HepG2 (cell line): Measurements from ENCODE around the gene KIF6. TPM values are rescaled to one million over a fixed set of nuclear protein-coding genes. Genes with fewer than 3 reads are reported as not detected.

Source experiments
- ATAC-seq: fragments of 200-7000 bp; cut with Tn5 transposase; 3 replicates; pipeline ENCODE4 v1.9.1; 2020; ENCODE audit warnings: mild to moderate bottlenecking, moderate library complexity
- BruUV-seq: library from RNA; stranded (reverse); fragments of 400-500 nt; replicated peaks from 2 replicates; lab custom pipeline; 2021; lab: Mats Ljungman, UMichigan
- CTCF ChIA-PET: fragments of 300-600 bp; formaldehyde crosslinking; extraction: SDS; loops from one replicate; lab custom pipeline; 2021; ENCODE audit warnings: low total read pairs, inconsistent platforms, low intra/inter-chr PET ratio; lab: Yijun Ruan, JAX
- POLR2A ChIA-PET: fragments of 350-600 bp; sonication (Branson Sonifier 250); formaldehyde crosslinking; loops from one replicate; lab custom pipeline; 2020; ENCODE audit warnings: antibody characterized with exemption, inconsistent platforms; lab: Yijun Ruan, JAX
- DNase-seq: peaks from one replicate; pipeline ENCODE4 v3.0.0-alpha.2; 2015; ENCODE audit warnings: low spot score
- FAIRE-seq: peaks from 3 replicates; lab custom pipeline; 2011; peaks lifted over from hg19 to GRCh38; lab: Jason Lieb, UNC
- H2AFZ ChIP-seq: one replicate; pipeline ENCODE4 v1.6.1; 2011; ENCODE audit warnings: low read length, inconsistent platforms
- H3K27ac ChIP-seq: fragments of 300-600 bp; 3 replicates; pipeline ENCODE4 v1.8.0; 2011; ENCODE audit warnings: mixed run types, mild to moderate bottlenecking, mixed read lengths, low read length, inconsistent platforms; ENCODE audit not compliant: insufficient read depth; ENCODE audit errors: extremely low read length
- H3K27me3 ChIP-seq, 2 experiments: fragments of 200-600 bp in 1 of 2; 2 replicates in 1 of 2; 3 replicates in 1 of 2; pipeline versions ENCODE4 v1.6.0 to v1.8.0; 2011; ENCODE audit warnings: low read length in 2 of 2, mild to moderate bottlenecking in 2 of 2, moderate library complexity in 2 of 2, inconsistent platforms in 1 of 2; ENCODE audit not compliant: insufficient read depth in 2 of 2, control insufficient read depth in 1 of 2
- H3K36me3 ChIP-seq, 2 experiments: fragments of 200-600 bp in 1 of 2; replicated peaks in 1 of 2; 2 replicates in 1 of 2; 3 replicates in 1 of 2; pipeline versions ENCODE4 v1.5.1 to v1.8.0; 2011; ENCODE audit warnings: low read length in 2 of 2, inconsistent platforms in 1 of 2; ENCODE audit not compliant: insufficient read depth in 2 of 2, control insufficient read depth in 1 of 2
- H3K4me1 ChIP-seq: 2 replicates; pipeline ENCODE4 v1.5.1; 2012; ENCODE audit warnings: low read length, inconsistent platforms; ENCODE audit not compliant: insufficient read depth
- H3K4me2 ChIP-seq: 2 replicates; pipeline ENCODE4 v1.6.0; 2011; ENCODE audit warnings: low read depth, low read length, inconsistent platforms
- H3K4me3 ChIP-seq, 3 experiments: fragments of 200-600 bp in 1 of 3; sonication (generic), shearing (Covaris generic) in 1 of 3; replicated peaks in 1 of 3; 2 replicates each; pipeline ENCODE4 v1.5.1; 2011 to 2016; ENCODE audit warnings: low read length in 3 of 3, inconsistent platforms in 2 of 3, low read depth in 2 of 3, mild to moderate bottlenecking in 2 of 3, control low read depth in 1 of 3, mixed read lengths in 1 of 3; ENCODE audit not compliant: insufficient read depth in 1 of 3
- H3K79me2 ChIP-seq: one replicate; pipeline ENCODE4 v1.6.1; 2011; ENCODE audit warnings: low read length, inconsistent platforms; ENCODE audit not compliant: insufficient read depth
- H3K9ac ChIP-seq: 2 replicates; pipeline ENCODE4 v1.6.0; 2011; ENCODE audit warnings: mild to moderate bottlenecking, low read depth, low read length, inconsistent platforms; ENCODE audit not compliant: insufficient read depth
- H3K9me3 ChIP-seq: 2 replicates; pipeline ENCODE4 v1.5.1; 2012; ENCODE audit warnings: mild to moderate bottlenecking, low read length
- H4K20me1 ChIP-seq: 2 replicates; pipeline ENCODE4 v1.6.0; 2011; ENCODE audit warnings: inconsistent platforms, mild to moderate bottlenecking, low read length, moderate library complexity; ENCODE audit not compliant: insufficient read depth
- ARHGAP35 ChIP-seq: sonication (generic); formaldehyde crosslinking; IDR thresholded peaks from 2 replicates; pipeline ENCODE4 v1.9.0; 2022; ENCODE audit warnings: mild to moderate bottlenecking, inconsistent platforms, moderate library complexity, missing genetic modification reagents, borderline replicate concordance
- DRAP1 ChIP-seq: IDR thresholded peaks from 2 replicates; pipeline ENCODE4 v1.6.1; 2016; ENCODE audit warnings: missing genetic modification reagents, missing compliant biosample characterization
- KDM4B ChIP-seq: sonication (generic); formaldehyde crosslinking; IDR thresholded peaks from 2 replicates; pipeline ENCODE4 v1.4.0; 2020; ENCODE audit warnings: missing genetic modification reagents
- MED1 ChIP-seq: sonication (generic); formaldehyde crosslinking; IDR thresholded peaks from 2 replicates; pipeline ENCODE4 v1.4.0; 2020; ENCODE audit warnings: missing genetic modification reagents
- MXD3 ChIP-seq: IDR thresholded peaks from 2 replicates; pipeline ENCODE4 v1.6.1; 2016; ENCODE audit warnings: mild to moderate bottlenecking, missing biosample characterization, missing genetic modification reagents
- RXRA ChIP-seq: sonication (generic); formaldehyde crosslinking; IDR thresholded peaks from 2 replicates; pipeline ENCODE4 v1.5.1; 2020; ENCODE audit warnings: missing genetic modification reagents
- SP4 ChIP-seq: sonication (generic); formaldehyde crosslinking; IDR thresholded peaks from 2 replicates; pipeline ENCODE4 v1.8.1; 2023; ENCODE audit warnings: mild to moderate bottlenecking, missing genetic modification reagents
- SRF ChIP-seq: IDR thresholded peaks from 2 replicates; pipeline ENCODE4 v1.6.1; 2011; ENCODE audit warnings: mild to moderate bottlenecking, low read depth, low read length, moderate library complexity
- ZBTB4 ChIP-seq: sonication (generic); formaldehyde crosslinking; IDR thresholded peaks from 2 replicates; pipeline ENCODE4 v1.4.0; 2020; ENCODE audit warnings: missing genetic modification reagents, mild to moderate bottlenecking, borderline replicate concordance
- ZFP41 ChIP-seq: sonication (generic); formaldehyde crosslinking; IDR thresholded peaks from 2 replicates; pipeline ENCODE4 v1.4.0; 2020; ENCODE audit warnings: mild to moderate bottlenecking, missing genetic modification reagents, borderline replicate concordance
- ZNF550 ChIP-seq: sonication (generic); formaldehyde crosslinking; IDR thresholded peaks from 2 replicates; pipeline ENCODE4 v1.4.0; 2020; ENCODE audit warnings: mild to moderate bottlenecking, missing genetic modification reagents, borderline replicate concordance
- ZNF644 ChIP-seq: IDR thresholded peaks from 2 replicates; pipeline ENCODE4 v1.6.1; 2016; ENCODE audit warnings: low read depth
- ZNF781 ChIP-seq: sonication (generic); formaldehyde crosslinking; IDR thresholded peaks from 2 replicates; pipeline ENCODE4 v1.5.1; 2020; ENCODE audit warnings: borderline replicate concordance, mild to moderate bottlenecking, missing genetic modification reagents; ENCODE audit errors: not compliant biosample characterization
- WGBS: methylation state at CpG from one replicate; pipeline ENCODE4 v1.1.6; 2017; ENCODE audit warnings: low lambda C conversion rate; 5-methylcytosine and 5-hydroxymethylcytosine counted together
- in situ Hi-C: cut with HindIII; loops from 2 replicates; pipeline ENCODE4 v1.10.0; 2017; ENCODE audit warnings: low pct_unique_long_range_greater_than_20kb; ENCODE audit not compliant: extremely low pct_ligation_motif_present
- intact Hi-C: fragments of 100-400 bp; cut with micrococcal nuclease; formaldehyde crosslinking; loops from one replicate; pipeline ENCODE4 v1.10.0; 2022; ENCODE audit not compliant: unreplicated experiment
- polyA plus RNA-seq, 8 experiments: library from polyadenylated mRNA; depleted of rRNA in 3 of 8; stranded (reverse) in 7 of 8; unstranded in 1 of 8; fragments of >200 nt; fragmentation: Illumina TruSeq in 4 of 8; extraction: Trizol in 4 of 8; gene quantifications; 2 replicates each; pipeline versions ENCODE4 v1.2.1 to v1.2.3, GENCODE V29; 2011 to 2016; ENCODE audit warnings: low read depth in 4 of 8, missing spikeins in 1 of 8, mixed read lengths in 1 of 8; ENCODE audit not compliant: insufficient read depth in 1 of 8
- total RNA-seq, 5 experiments: library from RNA; depleted of rRNA; stranded (reverse); fragments of >200 nt; fragmentation: Illumina TruSeq; extraction: Trizol; gene quantifications; 2 replicates each; pipeline ENCODE4 v1.2.3, GENCODE V29; 2016; ENCODE audit warnings: low read depth in 1 of 5
- TF ChIP-seq, protein P1 (sequence below): sonication (generic); formaldehyde crosslinking; conservative IDR thresholded peaks from 2 replicates; pipeline ENCODE4 v1.4.0; 2020; ENCODE audit warnings: missing genetic modification reagents

Gene KIF6
- total and polyA plus RNA-seq, 2 of the 13 experiments (the other 11 are each of a cell fraction or from before 2014, with no cell fraction given) = 0.04 to 0.27 TPM

- Histone ChIP-seq H3K9ac (no peak overlapping the region), H4K20me1 (no peaks in the 10 kb centered on the region), H3K79me2 (no peaks in the 10 kb centered on the region), H3K9me3 (peaks cover 12% of the 10 kb centered on the region), H3K36me3 (no peaks in the 10 kb centered on the region)
- no TSS peak for BruUV-seq
- 53% methylated on average over 6 of the region's 6 CpGs for WGBS
- FAIRE-seq = no peak
- in situ Hi-C loops = no loop called here
- TF ChIP-seq SRF = no peak
- no peak for TF ChIP-seq ZNF644 (CRISPR knock-in tag)
- TF ChIP-seq, protein P1, sequence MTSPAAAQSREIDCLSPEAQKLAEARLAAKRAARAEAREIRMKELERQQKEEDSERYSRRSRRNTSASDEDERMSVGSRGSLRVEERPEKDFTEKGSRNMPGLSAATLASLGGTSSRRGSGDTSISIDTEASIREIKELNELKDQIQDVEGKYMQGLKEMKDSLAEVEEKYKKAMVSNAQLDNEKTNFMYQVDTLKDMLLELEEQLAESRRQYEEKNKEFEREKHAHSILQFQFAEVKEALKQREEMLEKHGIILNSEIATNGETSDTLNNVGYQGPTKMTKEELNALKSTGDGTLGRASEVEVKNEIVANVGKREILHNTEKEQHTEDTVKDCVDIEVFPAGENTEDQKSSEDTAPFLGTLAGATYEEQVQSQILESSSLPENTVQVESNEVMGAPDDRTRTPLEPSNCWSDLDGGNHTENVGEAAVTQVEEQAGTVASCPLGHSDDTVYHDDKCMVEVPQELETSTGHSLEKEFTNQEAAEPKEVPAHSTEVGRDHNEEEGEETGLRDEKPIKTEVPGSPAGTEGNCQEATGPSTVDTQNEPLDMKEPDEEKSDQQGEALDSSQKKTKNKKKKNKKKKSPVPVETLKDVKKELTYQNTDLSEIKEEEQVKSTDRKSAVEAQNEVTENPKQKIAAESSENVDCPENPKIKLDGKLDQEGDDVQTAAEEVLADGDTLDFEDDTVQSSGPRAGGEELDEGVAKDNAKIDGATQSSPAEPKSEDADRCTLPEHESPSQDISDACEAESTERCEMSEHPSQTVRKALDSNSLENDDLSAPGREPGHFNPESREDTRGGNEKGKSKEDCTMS = no peak
- no peak for TF ChIP-seq DRAP1 (CRISPR knock-in tag)
- no peak for TF ChIP-seq ARHGAP35 (CRISPR knock-in tag)
- TF ChIP-seq SP4 = no peak
- TF ChIP-seq ZNF550 (CRISPR knock-in tag) = no peak
- no peak for TF ChIP-seq ZNF781
- TF ChIP-seq RXRA (CRISPR knock-in tag) = no peak
- no peak for TF ChIP-seq KDM4B
- TF ChIP-seq MXD3 (CRISPR knock-in tag) = no peak
- no peak for TF ChIP-seq MED1
- no peak for TF ChIP-seq ZFP41 (CRISPR knock-in tag)
- TF ChIP-seq ZBTB4 = no peak
- TF ChIP-seq, all 625 proteins: peak for 0
- H3K4me2 ChIP-seq = no peak overlapping the region
- no peaks in the 10 kb centered on the region for H3K4me1 ChIP-seq
- DNase-seq (no peak), ATAC-seq (no peak)
- ChIA-PET POLR2A (no interaction called here), CTCF (no interaction called here)
- intact Hi-C loops = no loop called here
- H3K27me3 ChIP-seq = no peaks in the 10 kb centered on the region
- no peak overlapping the region for H3K27ac ChIP-seq
- H2AFZ ChIP-seq = no peak overlapping the region
- no peak overlapping the region for H3K4me3 ChIP-seq
Observed at GRCh38 chr6:39441301-39441700, 283.9 kb downstream of the KIF6 start.
